K562 (cell line): Measurements from ENCODE around the gene CALML3. TPM values are rescaled to one million over a fixed set of nuclear protein-coding genes. Genes with fewer than 3 reads are reported as not detected.
A peak's percentile ranks its signal among the peaks of the same experiment; 100 is the strongest.

Experiments
- ATAC-seq: fragments of 200-7000 bp; cut with Tn5 transposase; 3 replicates; pipeline ENCODE4 v1.9.1; 2020; ENCODE audit warnings: moderate library complexity
- BruUV-seq: library from RNA; stranded (reverse); fragments of 400-500 nt; replicated peaks from 2 replicates; lab custom pipeline; 2021; lab: Mats Ljungman, UMichigan
- CTCF ChIA-PET: fragments of 300-600 bp; formaldehyde crosslinking; extraction: SDS; loops from one replicate; lab custom pipeline; 2021; ENCODE audit warnings: low intra/inter-chr PET ratio; lab: Yijun Ruan, JAX
- POLR2A ChIA-PET: fragments of 300-600, 350-650 bp; sonication (Branson Sonifier 250); formaldehyde crosslinking; extraction: SDS; loops from one replicate; lab custom pipeline; 2021; ENCODE audit warnings: antibody characterized with exemption, inconsistent platforms; lab: Yijun Ruan, JAX
- DNase-seq, 4 experiments: peaks; one replicate each; pipeline versions ENCODE4 v3.0.0 to v3.0.0-alpha.2; 2011 to 2018; ENCODE audit warnings: low spot score in 3 of 4, mixed read lengths in 3 of 4; ENCODE audit errors: extremely low read depth in 1 of 4
- FAIRE-seq: peaks from 2 replicates; lab custom pipeline; 2011; peaks lifted over from hg19 to GRCh38; lab: Jason Lieb, UNC
- H2AFZ ChIP-seq: 2 replicates; pipeline ENCODE4 v1.6.0; 2011; ENCODE audit warnings: low read depth, low read length, control low read depth, inconsistent platforms
- H3K27ac ChIP-seq: fragments of 200-600 bp; 3 replicates; pipeline ENCODE4 v1.8.0; 2011; ENCODE audit warnings: low read depth, mild to moderate bottlenecking, control low read depth, inconsistent platforms, low read length, moderate library complexity, mixed read lengths; ENCODE audit errors: extremely low read depth
- H3K27me3 ChIP-seq, 2 experiments: fragments of 300-600 bp in 1 of 2; 2 replicates in 1 of 2; 3 replicates in 1 of 2; pipeline versions ENCODE4 v1.6.0 to v1.8.0; 2011; ENCODE audit warnings: inconsistent platforms in 2 of 2, low read length in 2 of 2, mild to moderate bottlenecking in 1 of 2, mixed read lengths in 1 of 2, moderate library complexity in 1 of 2; ENCODE audit not compliant: control insufficient read depth in 2 of 2, insufficient read depth in 2 of 2
- H3K36me3 ChIP-seq: fragments of 300-600 bp; 3 replicates; pipeline ENCODE4 v1.8.0; 2011; ENCODE audit warnings: mild to moderate bottlenecking, low read length, inconsistent platforms; ENCODE audit not compliant: control insufficient read depth, insufficient read depth
- H3K4me1 ChIP-seq, 2 experiments: fragments of 200-600 bp in 1 of 2; replicated peaks in 1 of 2; 2 replicates in 1 of 2; 3 replicates in 1 of 2; pipeline versions ENCODE4 v1.5.1 to v1.8.0; 2011; ENCODE audit warnings: inconsistent platforms in 2 of 2, low read length in 2 of 2, mild to moderate bottlenecking in 1 of 2, mixed read lengths in 1 of 2, moderate library complexity in 1 of 2; ENCODE audit not compliant: control insufficient read depth in 2 of 2, insufficient read depth in 2 of 2
- H3K4me2 ChIP-seq: 2 replicates; pipeline ENCODE4 v1.6.1; 2011; ENCODE audit warnings: low read length, control low read depth, inconsistent platforms, mixed read lengths; ENCODE audit not compliant: insufficient read depth
- H3K4me3 ChIP-seq: fragments of 200-600 bp; sonication (generic), shearing (Covaris generic); 2 replicates; pipeline ENCODE4 v1.5.1; 2016; ENCODE audit warnings: control low read depth, inconsistent platforms
- H3K79me2 ChIP-seq: fragments of 200-600 bp; 3 replicates; pipeline ENCODE4 v1.8.0; 2011; ENCODE audit warnings: low read length, inconsistent platforms; ENCODE audit not compliant: control insufficient read depth, insufficient read depth
- H3K9ac ChIP-seq, 2 experiments: 2 replicates each; pipeline versions ENCODE4 v1.6.0 to v1.6.1; 2011; ENCODE audit warnings: low read depth in 2 of 2, low read length in 2 of 2, control low read depth in 1 of 2, inconsistent platforms in 1 of 2, mild to moderate bottlenecking in 1 of 2, mixed read lengths in 1 of 2; ENCODE audit not compliant: insufficient read depth in 1 of 2
- H3K9me1 ChIP-seq: one replicate; pipeline ENCODE4 v1.6.0; 2011; ENCODE audit warnings: inconsistent platforms, mild to moderate bottlenecking, low read length, moderate library complexity; ENCODE audit not compliant: control insufficient read depth, insufficient read depth
- H3K9me3 ChIP-seq: replicated peaks from 2 replicates; pipeline ENCODE4 v1.5.1; 2011; ENCODE audit warnings: low read depth, low read length, inconsistent platforms; ENCODE audit not compliant: control insufficient read depth, insufficient read depth
- H4K20me1 ChIP-seq: replicated peaks from 2 replicates; pipeline ENCODE4 v1.6.1; 2011; ENCODE audit warnings: low read length, inconsistent platforms, mixed read lengths; ENCODE audit not compliant: control insufficient read depth, insufficient read depth
- CHD4 ChIP-seq: fragments of 200-600 bp; sonication (generic); IDR thresholded peaks from 3 replicates; pipeline ENCODE4 v1.6.1; 2012; ENCODE audit warnings: low read depth, mild to moderate bottlenecking, mixed read lengths, low read length, inconsistent platforms; ENCODE audit not compliant: insufficient read depth, insufficient replicate concordance, poor library complexity, severe bottlenecking
- HNRNPUL1 ChIP-seq: fragments of 200-400 bp; formaldehyde crosslinking; IDR thresholded peaks from 2 replicates; pipeline ENCODE4 v1.6.1; 2017; ENCODE audit warnings: low read length
- HSF4 ChIP-seq: fragments of 250-450 bp; sonication (Bioruptor Pico); IDR thresholded peaks from 2 replicates; pipeline ENCODE4 v2.1.2; 2022; ENCODE audit warnings: mild to moderate bottlenecking, moderate library complexity, borderline replicate concordance
- ILF3 ChIP-seq: fragments of 450-650 bp; IDR thresholded peaks from 2 replicates; pipeline ENCODE4 v1.6.1; 2018; ENCODE audit warnings: antibody characterized with exemption, mild to moderate bottlenecking, moderate library complexity, borderline replicate concordance
- RFX5 ChIP-seq: IDR thresholded peaks from 2 replicates; pipeline ENCODE4 v1.6.1; 2011; ENCODE audit warnings: low read depth, mild to moderate bottlenecking, improper control_type of control experiment, low read length
- STAT5B ChIP-seq: fragments of 250-450 bp; sonication (Bioruptor Pico); IDR thresholded peaks from 2 replicates; pipeline ENCODE4 v1.8.0; 2021; ENCODE audit warnings: mild to moderate bottlenecking, inconsistent platforms
- SUPT5H ChIP-seq: fragments of 450-650 bp; IDR thresholded peaks from 2 replicates; pipeline ENCODE4 v1.6.1; 2016
- TCF3 ChIP-seq: sonication (generic); formaldehyde crosslinking; IDR thresholded peaks from 2 replicates; pipeline ENCODE4 v1.4.0; 2020; ENCODE audit warnings: mild to moderate bottlenecking, missing genetic modification reagents
- ZBTB17 ChIP-seq: fragments of 450-650 bp; formaldehyde crosslinking; IDR thresholded peaks from 2 replicates; pipeline ENCODE4 v1.4.0; 2020; ENCODE audit warnings: mild to moderate bottlenecking
- ZNF778 ChIP-seq: fragments of 450-650 bp; formaldehyde crosslinking; IDR thresholded peaks from 2 replicates; pipeline ENCODE4 v1.4.0; 2020; ENCODE audit warnings: mild to moderate bottlenecking, moderate library complexity
- ZNF785 ChIP-seq: fragments of 250-450 bp; sonication (Bioruptor Pico); IDR thresholded peaks from 2 replicates; pipeline ENCODE4 v1.4.0; 2020; ENCODE audit warnings: mild to moderate bottlenecking
- WGBS: fragments of 100-300 bp; shearing (Covaris generic); methylation state at CpG from one replicate; pipeline ENCODE4 v1.1.6; 2016; ENCODE audit warnings: low coverage, mixed read lengths; ENCODE audit not compliant: insufficient coverage; ENCODE audit errors: missing lambda C conversion rate; 5-methylcytosine and 5-hydroxymethylcytosine counted together
- in situ Hi-C: fragments of 300-500 bp; cut with MboI; formaldehyde crosslinking; loops from 4 replicates; pipeline ENCODE4 v1.15.0; 2018; ENCODE audit warnings: inconsistent platforms, mixed read lengths
- intact Hi-C: fragments of 100-400 bp; cut with micrococcal nuclease; formaldehyde crosslinking; loops from 2 replicates; pipeline ENCODE4 v1.14.2; 2022
- polyA plus RNA-seq, 8 experiments: library from polyadenylated mRNA; depleted of rRNA in 4 of 8; stranded (reverse) in 5 of 8; unstranded in 3 of 8; fragments of >200 nt; fragmentation: Nextera tagmentation in 2 of 8; fragmentation: Illumina TruSeq in 1 of 8; extraction: Ambion mirVana in 2 of 8; extraction: Trizol in 1 of 8; gene quantifications; 2 replicates each; pipeline versions ENCODE4 v1.2.1 to v1.2.3, GENCODE V29; 2011 to 2014; ENCODE audit warnings: inconsistent platforms in 1 of 8, missing spikeins in 1 of 8
- total RNA-seq, 7 experiments: library from RNA; depleted of rRNA in 6 of 7; stranded (reverse); fragments of >200 nt in 6 of 7; fragmentation: Illumina TruSeq in 2 of 7; extraction: Trizol in 2 of 7; gene quantifications; 2 replicates each; pipeline versions ENCODE4 v1.2.1 to v1.2.3, GENCODE V29; 2011 to 2021; ENCODE audit warnings: low replicate concordance in 1 of 7
- TF ChIP-seq, protein P1 (sequence below), 2 experiments: fragments of 450-650 bp; IDR thresholded peaks; 2 replicates each; pipeline ENCODE4 v1.6.1; 2018; ENCODE audit warnings: mild to moderate bottlenecking in 2 of 2, low read depth in 1 of 2; ENCODE audit not compliant: partially characterized antibody in 2 of 2
- TF ChIP-seq, protein P2 (sequence below): fragments of 150-350 bp; conservative IDR thresholded peaks from 2 replicates; pipeline ENCODE4 v1.6.1; 2014; ENCODE audit warnings: low read length

Gene CALML3
- total and polyA plus RNA-seq, 9 of the 15 experiments (the other 6 are each of a cell fraction or from before 2014, with no cell fraction given), result not detected

DNA sequence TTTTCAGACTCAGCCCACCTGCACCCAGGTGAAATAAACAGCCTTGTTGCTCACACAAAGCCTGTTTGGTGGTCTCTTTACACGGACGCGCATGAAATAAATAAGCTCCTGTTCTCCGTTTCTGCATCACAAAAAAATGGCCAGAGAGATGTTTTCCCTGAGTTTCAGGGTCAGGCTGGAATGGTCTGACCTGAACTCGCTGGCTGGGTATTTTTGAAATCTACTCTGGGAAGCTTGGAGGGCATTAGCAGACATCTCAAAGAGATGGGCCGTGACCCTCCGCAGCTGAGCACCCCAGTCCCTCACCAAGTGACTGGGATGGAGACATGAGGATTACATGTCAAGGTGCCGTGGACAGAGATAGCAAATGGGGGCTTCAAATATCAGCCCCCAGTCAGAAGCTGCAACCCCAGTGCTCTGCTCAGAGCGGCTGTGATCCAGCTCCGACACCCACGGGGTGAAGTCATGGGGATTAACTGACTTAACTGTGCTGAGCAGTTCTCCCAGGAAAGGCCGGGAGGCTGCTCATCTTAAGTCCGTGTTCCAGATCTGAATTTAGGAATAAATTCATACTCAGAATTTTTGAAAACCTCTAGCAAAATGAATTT is 47.7 kb upstream of the CALML3 start (continued):
- TF ChIP-seq, protein P1, sequence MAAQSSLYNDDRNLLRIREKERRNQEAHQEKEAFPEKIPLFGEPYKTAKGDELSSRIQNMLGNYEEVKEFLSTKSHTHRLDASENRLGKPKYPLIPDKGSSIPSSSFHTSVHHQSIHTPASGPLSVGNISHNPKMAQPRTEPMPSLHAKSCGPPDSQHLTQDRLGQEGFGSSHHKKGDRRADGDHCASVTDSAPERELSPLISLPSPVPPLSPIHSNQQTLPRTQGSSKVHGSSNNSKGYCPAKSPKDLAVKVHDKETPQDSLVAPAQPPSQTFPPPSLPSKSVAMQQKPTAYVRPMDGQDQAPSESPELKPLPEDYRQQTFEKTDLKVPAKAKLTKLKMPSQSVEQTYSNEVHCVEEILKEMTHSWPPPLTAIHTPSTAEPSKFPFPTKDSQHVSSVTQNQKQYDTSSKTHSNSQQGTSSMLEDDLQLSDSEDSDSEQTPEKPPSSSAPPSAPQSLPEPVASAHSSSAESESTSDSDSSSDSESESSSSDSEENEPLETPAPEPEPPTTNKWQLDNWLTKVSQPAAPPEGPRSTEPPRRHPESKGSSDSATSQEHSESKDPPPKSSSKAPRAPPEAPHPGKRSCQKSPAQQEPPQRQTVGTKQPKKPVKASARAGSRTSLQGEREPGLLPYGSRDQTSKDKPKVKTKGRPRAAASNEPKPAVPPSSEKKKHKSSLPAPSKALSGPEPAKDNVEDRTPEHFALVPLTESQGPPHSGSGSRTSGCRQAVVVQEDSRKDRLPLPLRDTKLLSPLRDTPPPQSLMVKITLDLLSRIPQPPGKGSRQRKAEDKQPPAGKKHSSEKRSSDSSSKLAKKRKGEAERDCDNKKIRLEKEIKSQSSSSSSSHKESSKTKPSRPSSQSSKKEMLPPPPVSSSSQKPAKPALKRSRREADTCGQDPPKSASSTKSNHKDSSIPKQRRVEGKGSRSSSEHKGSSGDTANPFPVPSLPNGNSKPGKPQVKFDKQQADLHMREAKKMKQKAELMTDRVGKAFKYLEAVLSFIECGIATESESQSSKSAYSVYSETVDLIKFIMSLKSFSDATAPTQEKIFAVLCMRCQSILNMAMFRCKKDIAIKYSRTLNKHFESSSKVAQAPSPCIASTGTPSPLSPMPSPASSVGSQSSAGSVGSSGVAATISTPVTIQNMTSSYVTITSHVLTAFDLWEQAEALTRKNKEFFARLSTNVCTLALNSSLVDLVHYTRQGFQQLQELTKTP (IDR thresholded peaks at IDR 0.05; ENCODE audit: low read depth in 1 of 2, partially characterized antibody in 2 of 2), result no peak
- TF ChIP-seq TCF3 (CRISPR knock-in tag) (peak; percentile 6; the same call in 1 of the 2 replicates), CHD4 (no peak)
- TF ChIP-seq, all 486 proteins: peak for 17

DNA sequence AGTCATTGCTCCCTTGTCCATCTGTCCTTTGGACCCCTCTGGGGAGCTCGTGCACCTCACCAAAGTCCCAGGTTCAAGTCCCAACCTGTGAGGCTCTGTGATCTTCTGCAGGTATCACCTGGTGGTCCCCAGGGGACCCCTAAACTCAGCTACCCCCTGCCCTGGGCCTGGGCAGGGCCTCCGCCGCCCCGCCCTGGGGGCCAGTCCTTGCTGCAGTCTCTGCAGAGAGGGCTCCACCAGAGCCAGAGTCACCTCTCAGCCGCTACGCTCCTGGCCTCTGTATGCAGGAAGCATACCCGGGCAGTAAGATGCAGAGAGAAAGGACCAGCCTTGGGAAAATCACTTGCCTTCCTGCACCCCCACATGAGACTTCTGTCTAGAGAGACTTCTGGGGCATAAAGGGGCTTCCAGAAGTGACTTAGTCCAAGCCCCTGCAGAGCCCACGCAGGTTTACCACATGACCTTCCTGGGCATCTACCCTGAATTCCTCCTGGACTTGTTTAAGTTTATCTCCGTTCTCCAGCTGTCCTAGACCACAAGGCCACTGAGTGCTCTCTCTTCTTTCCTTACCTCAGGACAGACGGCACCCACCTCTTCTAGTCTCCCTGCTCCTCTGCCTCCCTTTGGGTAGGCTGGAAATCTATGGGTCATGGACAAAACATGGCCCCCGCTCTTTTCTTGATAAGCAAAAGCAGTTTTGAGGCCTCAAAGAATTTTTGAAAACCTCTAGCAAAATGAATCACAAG is 46.6 kb upstream of the CALML3 start:
- peak overlapping the region; percentile 47 for H3K4me3 ChIP-seq
- H3K9ac ChIP-seq, result peak overlapping the region; percentile 85 to 95
- 1% methylated on average over 11 of the region's 11 CpGs for WGBS
- H3K9me3 ChIP-seq, result no peaks in the 10 kb centered on the region
- in situ Hi-C loops, result no loop called here
- H3K79me2 ChIP-seq, result peaks cover 94% of the 10 kb centered on the region
- intact Hi-C loops, result loop anchor here (2.0 kb wide), 1 partner anchor 15 kb away; no protein-coding TSS in a partner anchor
- peak; percentile 47 to 90 (median 66) for DNase-seq
- ChIA-PET CTCF (no interaction called here), POLR2A (interaction anchor here (0.5 to 7.0 kb wide), 7 partner anchors 9 to 102 kb away, joined by 3 to 43 read pairs (median 3); no protein-coding TSS in a partner anchor)
- H4K20me1 ChIP-seq, result no peaks in the 10 kb centered on the region
- FAIRE-seq, result peak; percentile 92
- peak; percentile 72 for ATAC-seq
- BruUV-seq, result no TSS peak
- H2AFZ ChIP-seq, result no peak overlapping the region
- H3K27me3 ChIP-seq, result no peaks in the 10 kb centered on the region
- peak overlapping the region; percentile 94 for H3K27ac ChIP-seq
- peaks cover 8% of the 10 kb centered on the region; the same call in 2 of the 3 replicates for H3K36me3 ChIP-seq
- peaks cover 36 to 48% of the 10 kb centered on the region in 2 experiments for H3K4me1 ChIP-seq
- H3K9me1 ChIP-seq, result no peaks in the 10 kb centered on the region
- H3K4me2 ChIP-seq, result peak overlapping the region; percentile 100
- TF ChIP-seq ZNF778 (CRISPR knock-in tag) (no peak), RFX5 (no peak), ZBTB17 (no peak), ZNF785 (CRISPR knock-in tag) (no peak), SUPT5H (no peak), ILF3 (no peak), HNRNPUL1 (no peak), HSF4 (CRISPR knock-in tag) (no peak), STAT5B (CRISPR knock-in tag) (no peak)
- TF ChIP-seq, protein P2, sequence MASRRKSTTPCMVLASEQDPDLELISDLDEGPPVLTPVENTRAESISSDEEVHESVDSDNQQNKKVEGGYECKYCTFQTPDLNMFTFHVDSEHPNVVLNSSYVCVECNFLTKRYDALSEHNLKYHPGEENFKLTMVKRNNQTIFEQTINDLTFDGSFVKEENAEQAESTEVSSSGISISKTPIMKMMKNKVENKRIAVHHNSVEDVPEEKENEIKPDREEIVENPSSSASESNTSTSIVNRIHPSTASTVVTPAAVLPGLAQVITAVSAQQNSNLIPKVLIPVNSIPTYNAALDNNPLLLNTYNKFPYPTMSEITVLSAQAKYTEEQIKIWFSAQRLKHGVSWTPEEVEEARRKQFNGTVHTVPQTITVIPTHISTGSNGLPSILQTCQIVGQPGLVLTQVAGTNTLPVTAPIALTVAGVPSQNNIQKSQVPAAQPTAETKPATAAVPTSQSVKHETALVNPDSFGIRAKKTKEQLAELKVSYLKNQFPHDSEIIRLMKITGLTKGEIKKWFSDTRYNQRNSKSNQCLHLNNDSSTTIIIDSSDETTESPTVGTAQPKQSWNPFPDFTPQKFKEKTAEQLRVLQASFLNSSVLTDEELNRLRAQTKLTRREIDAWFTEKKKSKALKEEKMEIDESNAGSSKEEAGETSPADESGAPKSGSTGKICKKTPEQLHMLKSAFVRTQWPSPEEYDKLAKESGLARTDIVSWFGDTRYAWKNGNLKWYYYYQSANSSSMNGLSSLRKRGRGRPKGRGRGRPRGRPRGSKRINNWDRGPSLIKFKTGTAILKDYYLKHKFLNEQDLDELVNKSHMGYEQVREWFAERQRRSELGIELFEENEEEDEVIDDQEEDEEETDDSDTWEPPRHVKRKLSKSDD, result no peak
